ENCODE results near the gene PLAC1.
A peak's percentile ranks its signal among the peaks of the same experiment; 100 is the strongest.

The PLAC1 gene

DNA sequence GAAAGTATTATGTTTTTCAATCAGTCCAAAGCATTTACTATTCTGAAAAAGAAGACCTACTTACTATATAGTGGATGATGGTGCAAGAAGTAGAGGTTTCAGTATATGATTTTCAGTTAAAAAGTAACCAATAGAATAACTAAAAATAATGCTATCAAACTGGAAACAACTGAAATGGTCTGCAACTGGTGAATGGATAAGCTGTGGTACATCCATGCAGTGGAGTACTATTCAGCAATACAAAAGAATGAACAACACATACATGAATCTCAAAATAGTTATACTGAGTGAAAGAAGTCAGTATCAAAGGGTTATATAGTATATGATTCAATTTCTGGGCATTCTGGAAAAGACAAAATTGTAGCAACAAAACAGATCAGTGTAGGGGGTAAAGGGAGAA, 55.9 kb downstream of the PLAC1 start:
- H3K4me3 ChIP-seq (replicated peaks; ENCODE audit: low read depth, low read length) = no peak overlapping the region
- TF ChIP-seq, protein P1, sequence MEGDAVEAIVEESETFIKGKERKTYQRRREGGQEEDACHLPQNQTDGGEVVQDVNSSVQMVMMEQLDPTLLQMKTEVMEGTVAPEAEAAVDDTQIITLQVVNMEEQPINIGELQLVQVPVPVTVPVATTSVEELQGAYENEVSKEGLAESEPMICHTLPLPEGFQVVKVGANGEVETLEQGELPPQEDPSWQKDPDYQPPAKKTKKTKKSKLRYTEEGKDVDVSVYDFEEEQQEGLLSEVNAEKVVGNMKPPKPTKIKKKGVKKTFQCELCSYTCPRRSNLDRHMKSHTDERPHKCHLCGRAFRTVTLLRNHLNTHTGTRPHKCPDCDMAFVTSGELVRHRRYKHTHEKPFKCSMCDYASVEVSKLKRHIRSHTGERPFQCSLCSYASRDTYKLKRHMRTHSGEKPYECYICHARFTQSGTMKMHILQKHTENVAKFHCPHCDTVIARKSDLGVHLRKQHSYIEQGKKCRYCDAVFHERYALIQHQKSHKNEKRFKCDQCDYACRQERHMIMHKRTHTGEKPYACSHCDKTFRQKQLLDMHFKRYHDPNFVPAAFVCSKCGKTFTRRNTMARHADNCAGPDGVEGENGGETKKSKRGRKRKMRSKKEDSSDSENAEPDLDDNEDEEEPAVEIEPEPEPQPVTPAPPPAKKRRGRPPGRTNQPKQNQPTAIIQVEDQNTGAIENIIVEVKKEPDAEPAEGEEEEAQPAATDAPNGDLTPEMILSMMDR (IDR thresholded peaks at IDR 0.05; ENCODE audit: low read length, missing control alignments) = no peak
- no peak for DNase-seq (ENCODE audit: low read depth)

DNA sequence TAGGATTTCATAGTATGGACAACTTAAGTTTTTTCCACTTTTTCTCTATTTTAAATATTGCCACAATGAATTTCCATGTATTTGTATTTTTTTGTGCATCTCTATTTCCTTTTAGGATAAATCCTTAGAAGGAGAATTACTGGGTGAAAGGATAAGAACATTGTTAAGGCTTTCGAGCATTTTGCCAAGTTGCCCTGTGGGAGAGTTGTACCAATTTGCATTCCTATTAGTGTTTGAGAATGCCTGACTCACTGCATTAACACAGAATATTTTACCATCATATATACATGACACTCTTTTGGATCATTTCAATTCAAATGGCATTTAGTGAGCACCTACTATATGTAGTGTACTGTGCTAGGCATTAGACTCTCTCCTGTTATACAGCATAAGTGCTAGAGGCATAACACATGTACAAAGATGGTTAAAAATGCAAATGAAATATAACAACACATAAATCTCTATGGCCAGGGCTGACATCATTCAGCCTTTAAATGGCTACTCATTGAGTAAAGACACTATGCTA, 57.0 kb downstream of the PLAC1 start:
- H3K4me3 ChIP-seq (replicated peaks; ENCODE audit: low read depth, low read length) = no peak overlapping the region
- DNase-seq (ENCODE audit: low read depth) = peak; percentile 36
- TF ChIP-seq, protein P1 (IDR thresholded peaks at IDR 0.05; ENCODE audit: low read length, missing control alignments) = no peak

- DNase-seq (ENCODE audit: low read depth) = peak; percentile 41
- TF ChIP-seq, protein P1 (IDR thresholded peaks at IDR 0.05; ENCODE audit: low read length, missing control alignments) = no peak
- no peak overlapping the region for H3K4me3 ChIP-seq (replicated peaks; ENCODE audit: low read depth, low read length)
Observed at GRCh38 chrX:134600714-134601113, 57.6 kb downstream of the PLAC1 start.

GRCh38 chrX:134599184-134599914, 58.9 kb downstream of the PLAC1 start:
- DNase-seq (ENCODE audit: low read depth) = peak; percentile 88
- no peak overlapping the region for H3K4me3 ChIP-seq (replicated peaks; ENCODE audit: low read depth, low read length)
- TF ChIP-seq, protein P1 (IDR thresholded peaks at IDR 0.05; ENCODE audit: low read length, missing control alignments) = no peak

DNA sequence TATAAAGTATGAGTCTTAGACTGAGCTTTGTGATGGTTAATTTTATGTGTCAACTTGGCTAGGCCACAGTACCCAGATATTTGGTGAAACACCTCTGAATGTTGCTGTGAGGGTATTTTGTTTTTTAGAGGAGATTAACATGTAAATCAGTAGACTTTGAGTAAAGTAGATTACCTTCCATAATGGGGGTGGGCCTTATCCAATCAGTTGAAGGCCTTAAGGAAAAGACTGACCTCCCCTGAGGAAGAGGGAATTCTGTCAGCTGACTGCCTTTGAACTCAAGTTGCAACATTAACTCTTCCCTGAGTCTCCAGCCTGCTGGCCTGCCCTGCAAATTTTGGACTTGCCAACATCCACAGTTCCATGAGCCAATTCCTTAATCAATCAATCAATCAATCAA, 66.0 kb downstream of the PLAC1 start:
- TF ChIP-seq, protein P1 (IDR thresholded peaks at IDR 0.05; ENCODE audit: low read length, missing control alignments) = no peak
- no peak for DNase-seq (ENCODE audit: low read depth)
- H3K4me3 ChIP-seq (replicated peaks; ENCODE audit: low read depth, low read length) = no peak overlapping the region

DNA sequence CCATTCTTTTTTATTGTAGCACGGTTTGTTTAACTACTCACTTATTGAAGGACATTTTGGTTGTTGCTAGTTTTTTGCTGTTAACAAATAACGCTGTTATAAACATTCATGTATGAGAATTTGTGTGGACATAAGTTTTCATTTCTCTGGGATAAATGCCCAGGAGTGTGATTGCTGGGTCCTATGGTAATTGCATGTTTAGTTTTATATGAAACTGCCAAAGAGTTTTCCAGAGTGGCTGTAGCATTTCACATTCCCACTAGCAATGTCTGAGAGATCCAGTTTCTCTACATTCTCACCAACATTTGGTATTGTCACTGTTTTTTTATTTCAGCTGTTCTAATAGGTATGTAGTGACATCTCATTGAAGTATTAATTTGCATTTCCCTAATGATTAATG, 66.8 kb downstream of the PLAC1 start:
- no peak for DNase-seq (ENCODE audit: low read depth)
- TF ChIP-seq, protein P1 (IDR thresholded peaks at IDR 0.05; ENCODE audit: low read length, missing control alignments) = no peak
- H3K4me3 ChIP-seq (replicated peaks; ENCODE audit: low read depth, low read length) = no peak overlapping the region

- no peak overlapping the region for H3K4me3 ChIP-seq (replicated peaks; ENCODE audit: low read depth, low read length)
- no peak for DNase-seq (ENCODE audit: low read depth)
- TF ChIP-seq, protein P1 (IDR thresholded peaks at IDR 0.05; ENCODE audit: low read length, missing control alignments) = no peak
Observed at GRCh38 chrX:134588806-134589205, 69.5 kb downstream of the PLAC1 start.
